GM18519 (cell line): ENCODE measurements around the gene TMEM131.

Experiments used
- ATAC-seq: cut with Tn5 transposase; IDR thresholded peaks from one replicate; pipeline ENCODE4 v1.9.1; 2021; ENCODE audit warnings: mild to moderate bottlenecking, moderate library complexity; ENCODE audit not compliant: unreplicated experiment, low FRiP score

Gene TMEM131

DNA sequence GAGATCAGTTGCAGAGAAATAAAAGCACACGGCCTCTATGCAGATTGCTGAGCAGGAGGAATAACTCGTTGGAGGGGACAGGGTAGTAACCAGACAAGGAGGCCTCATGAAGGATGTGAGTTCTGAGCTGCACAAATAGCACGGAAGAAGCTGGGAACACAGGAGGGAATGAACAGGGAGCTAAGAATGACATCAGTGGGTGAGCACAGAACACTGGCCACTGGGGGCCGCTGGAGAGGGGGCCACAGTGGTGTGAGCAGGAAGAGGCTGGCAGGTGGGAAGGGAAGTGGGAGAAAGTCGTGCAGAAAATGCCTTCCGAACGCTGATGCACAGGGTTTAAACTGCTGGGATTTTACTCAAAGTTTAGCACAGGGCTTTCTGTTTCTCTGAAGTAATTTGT, 221.3 kb downstream of the TMEM131 start:
- no peak for ATAC-seq

GRCh38 chr2:97770445-97770844, 225.3 kb downstream of the TMEM131 start:
- no peak for ATAC-seq

GRCh38 chr2:97769711-97770110, 226.0 kb downstream of the TMEM131 start:
- ATAC-seq: no peak

DNA sequence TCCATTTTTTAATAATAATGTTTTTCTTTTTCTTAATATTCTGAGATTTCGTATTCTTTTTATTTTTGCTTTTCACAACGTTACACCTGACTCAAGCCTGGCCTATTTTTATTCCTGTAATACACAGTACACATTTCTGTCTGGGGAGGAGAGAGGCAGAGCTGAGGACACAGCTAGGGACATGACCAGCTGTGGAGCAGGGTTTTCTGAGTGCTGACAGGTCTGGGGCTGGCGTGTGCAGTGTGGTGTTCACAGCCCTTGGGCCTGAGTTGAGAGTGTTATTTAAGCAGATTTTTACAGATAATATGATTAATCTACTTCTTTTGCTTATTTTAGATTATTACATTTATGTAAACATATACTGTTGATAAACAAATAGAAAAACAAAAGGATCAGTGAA, 226.4 kb downstream of the TMEM131 start:
- no peak for ATAC-seq

GRCh38 chr2:97766567-97766966, 229.2 kb downstream of the TMEM131 start:
- no peak for ATAC-seq

GRCh38 chr2:97765933-97766332, 229.8 kb downstream of the TMEM131 start:
- no peak for ATAC-seq

GRCh38 chr2:97764559-97765263, 231.0 kb downstream of the TMEM131 start:
- ATAC-seq: no peak

- no peak for ATAC-seq
These were observed 232.4 kb downstream of the TMEM131 start for GRCh38 chr2:97763176-97763845.

DNA sequence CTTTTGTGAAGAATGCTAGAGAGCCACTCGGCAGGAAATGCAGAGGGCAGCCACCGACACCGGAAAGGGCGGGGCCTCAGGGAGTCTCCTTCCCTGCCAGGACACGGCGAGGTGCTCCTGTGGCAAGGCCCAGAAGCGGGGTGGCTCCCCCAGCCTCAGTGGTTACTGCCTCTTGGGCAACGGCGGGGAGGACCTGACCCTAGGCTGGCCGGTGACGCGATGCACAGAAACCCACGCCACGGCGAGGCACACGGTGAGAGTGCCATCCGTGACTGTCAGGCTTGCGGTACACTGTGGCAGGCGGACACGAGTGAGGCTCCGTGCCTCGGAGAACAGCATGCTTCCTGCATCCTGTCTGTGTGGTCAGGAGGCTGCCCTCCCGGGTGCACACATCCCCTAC, 234.6 kb downstream of the TMEM131 start:
- ATAC-seq: no peak

DNA sequence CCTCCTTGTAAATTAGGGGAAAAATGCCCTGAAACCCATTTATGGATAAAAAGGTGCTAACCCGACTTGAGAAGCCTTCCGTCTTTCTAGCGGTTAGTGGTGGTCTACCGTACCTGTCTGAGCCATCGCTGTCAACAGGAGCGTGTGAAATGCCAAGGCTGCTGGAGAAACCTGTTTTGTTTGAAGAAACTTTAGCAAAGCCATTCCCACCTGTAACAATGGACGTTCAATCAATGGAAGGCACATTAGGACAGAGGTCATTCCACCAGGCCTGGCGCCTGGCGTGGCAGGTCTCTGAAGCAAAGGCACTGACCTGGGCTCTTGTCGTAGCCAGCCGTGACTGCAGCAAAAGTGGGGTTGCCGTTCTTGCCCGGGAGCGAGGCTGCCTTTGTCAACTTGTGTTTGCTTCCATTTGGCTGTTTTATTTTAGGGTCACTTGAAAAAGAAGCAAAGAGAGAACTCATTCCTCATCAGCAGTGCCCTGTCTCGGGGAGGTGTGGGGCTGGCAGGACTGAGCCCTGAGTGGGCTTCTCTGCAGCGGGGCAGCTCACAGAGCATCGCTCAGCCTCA, 235.2 kb downstream of the TMEM131 start:
- no peak for ATAC-seq

DNA sequence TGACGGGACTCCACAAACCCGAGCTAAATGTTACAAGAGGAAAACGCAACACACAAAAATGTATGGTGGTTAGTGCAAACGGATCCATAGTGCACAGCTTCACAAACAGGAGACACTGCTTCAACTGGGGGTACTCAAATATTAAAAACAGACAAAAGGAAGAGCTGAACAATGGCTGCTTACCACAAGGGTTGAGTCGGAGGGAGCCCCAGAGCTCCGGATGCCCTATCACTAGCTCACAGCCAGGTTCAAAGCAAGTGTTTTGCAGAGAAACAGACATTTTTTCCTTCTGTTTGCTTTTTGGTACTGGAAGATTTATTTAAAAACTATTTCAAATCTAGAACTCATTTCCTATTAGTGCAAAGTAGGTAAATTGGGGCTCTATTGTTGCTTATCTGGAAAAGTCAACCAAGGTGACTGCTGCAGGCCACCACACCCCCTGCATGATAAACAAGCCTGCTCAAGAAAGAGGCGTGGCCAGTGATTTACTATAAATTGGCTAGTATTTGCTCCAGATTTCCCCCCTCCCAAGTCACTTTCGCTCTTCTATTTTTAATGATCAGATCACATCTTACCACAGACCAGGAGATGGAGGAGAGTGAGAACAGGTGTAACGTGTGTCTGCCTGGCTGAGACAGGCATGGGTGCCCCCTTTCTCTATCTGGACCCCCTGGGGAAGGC, 235.9 kb downstream of the TMEM131 start:
- ATAC-seq: no peak

- ATAC-seq: no peak
These were observed 237.5 kb downstream of the TMEM131 start for GRCh38 chr2:97758131-97758705.

DNA sequence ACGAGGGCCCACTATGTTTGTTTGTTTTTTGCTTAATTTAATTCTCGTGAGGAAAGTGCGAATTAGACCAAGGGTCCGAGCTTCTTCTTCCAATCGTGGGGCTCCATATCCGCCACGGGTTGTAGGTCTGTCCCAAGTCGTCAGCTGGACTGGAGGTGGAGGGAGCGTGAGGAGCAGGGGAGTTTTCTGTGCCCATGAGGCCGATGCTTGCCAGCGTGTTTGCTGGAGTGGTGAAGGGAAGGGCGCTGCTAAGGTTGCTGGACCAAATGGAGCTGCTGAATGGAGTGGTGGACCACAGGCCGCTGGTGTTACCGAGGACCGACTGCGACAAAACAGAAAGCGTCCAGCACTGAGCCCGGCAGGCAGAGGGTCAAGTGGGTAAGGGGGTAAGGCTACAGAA, 238.7 kb downstream of the TMEM131 start:
- ATAC-seq: no peak

DNA sequence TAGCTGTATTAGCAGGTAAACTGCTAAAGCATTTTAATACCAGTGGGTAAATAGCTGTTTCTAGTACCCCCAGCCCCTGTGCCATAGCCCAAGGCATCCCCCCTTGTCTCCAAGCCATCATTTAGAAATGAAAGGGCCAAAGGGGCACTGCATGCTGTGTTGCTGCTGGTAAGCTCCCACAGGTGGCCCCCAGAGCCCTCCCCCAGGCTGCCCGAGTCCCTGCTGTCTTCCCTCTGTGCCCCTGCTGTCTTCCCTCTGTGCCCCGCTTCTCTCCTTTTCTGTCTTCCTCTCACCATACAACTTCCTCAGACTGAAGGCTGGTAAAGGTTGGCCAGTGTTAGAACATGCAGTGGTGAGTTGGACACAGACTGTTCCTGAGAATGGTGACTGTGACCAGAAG, 240.3 kb downstream of the TMEM131 start:
- ATAC-seq: no peak

GRCh38 chr2:97754690-97755346, 240.9 kb downstream of the TMEM131 start:
- no peak for ATAC-seq

GRCh38 chr2:97752342-97753334, 243.1 kb downstream of the TMEM131 start:
- ATAC-seq: no peak

- ATAC-seq: no peak
These were observed 244.0 kb downstream of the TMEM131 start for GRCh38 chr2:97751752-97752151.

GRCh38 chr2:97750017-97750416, 245.7 kb downstream of the TMEM131 start:
- ATAC-seq: no peak

- ATAC-seq: no peak
These were observed 246.2 kb downstream of the TMEM131 start for GRCh38 chr2:97749581-97749980.
